Measurements from ENCODE around the gene KCTD14.

KCTD14 gene

DNA sequence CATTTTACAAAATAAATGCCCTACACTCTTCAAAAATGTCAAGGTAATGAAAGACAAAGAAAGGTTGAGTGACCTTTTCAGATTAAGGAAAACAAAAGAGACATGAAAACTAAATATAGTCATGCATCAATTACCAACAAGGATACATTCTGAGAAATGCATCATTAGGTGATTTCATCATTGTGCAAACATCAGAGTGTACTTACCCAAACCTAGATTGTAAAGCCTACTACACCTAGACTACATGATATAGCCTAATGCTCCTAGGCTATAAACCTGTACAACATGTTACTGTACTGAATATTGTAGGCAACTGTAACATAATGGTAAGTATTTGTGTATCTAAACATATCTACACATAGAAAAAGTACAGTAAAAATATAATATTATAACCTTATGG, 55.3 kb downstream of the KCTD14 start:
- Mint-ChIP-seq H3K36me3 (peaks cover 47% of the 10 kb centered on the region), H3K27ac (no peak overlapping the region), H3K9me3 (no peaks in the 10 kb centered on the region), H3K4me1 (peaks cover 7% of the 10 kb centered on the region), H3K4me3 (no peak overlapping the region), H3K27me3 (no peaks in the 10 kb centered on the region)
- ATAC-seq, result no peak

DNA sequence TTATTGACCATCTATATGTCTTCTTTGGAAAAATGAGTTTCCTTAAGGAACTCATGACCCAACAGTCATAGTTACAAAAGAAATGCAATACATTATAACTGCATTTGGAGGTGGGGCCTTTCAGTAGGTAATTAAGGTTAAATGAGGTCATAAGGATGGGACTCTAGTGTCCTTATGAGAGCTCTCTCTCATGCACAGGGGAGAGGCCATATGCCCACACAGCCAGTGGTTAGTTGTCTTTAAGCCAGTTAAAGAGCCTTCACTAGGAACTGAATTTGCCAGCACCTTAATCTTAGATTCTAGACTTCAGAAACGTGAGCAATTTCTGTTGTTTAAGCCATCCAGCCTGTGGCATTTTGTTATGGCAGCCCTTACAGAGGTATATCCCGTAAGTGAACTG, 56.0 kb downstream of the KCTD14 start:
- ATAC-seq, result no peak
- H3K4me1 Mint-ChIP-seq, result peaks cover 7% of the 10 kb centered on the region
- no peak overlapping the region for H3K27ac Mint-ChIP-seq
- peaks cover 40% of the 10 kb centered on the region for H3K36me3 Mint-ChIP-seq
- H3K4me3 Mint-ChIP-seq, result no peak overlapping the region
- no peaks in the 10 kb centered on the region for H3K9me3 Mint-ChIP-seq
- no peaks in the 10 kb centered on the region for H3K27me3 Mint-ChIP-seq

DNA sequence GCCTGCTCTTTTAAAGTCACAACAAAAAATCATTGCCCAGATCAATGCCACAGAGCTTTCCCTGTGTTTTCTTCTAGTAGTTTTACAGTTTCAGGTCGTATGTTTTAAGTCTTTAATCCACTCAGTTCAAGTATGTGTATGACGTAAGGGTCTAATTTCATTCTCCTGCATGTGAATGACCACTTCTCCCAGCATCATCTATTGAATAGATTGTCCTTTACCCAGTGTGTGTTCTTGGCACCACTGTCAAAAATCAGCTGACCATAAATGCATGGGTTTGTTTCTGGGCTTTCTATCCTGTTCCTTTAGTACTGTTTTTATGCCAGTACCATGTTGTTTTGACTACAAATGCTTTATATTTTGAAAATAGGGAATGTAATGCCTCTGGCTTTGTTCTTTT, 56.7 kb downstream of the KCTD14 start:
- Mint-ChIP-seq H3K36me3 (peaks cover 32% of the 10 kb centered on the region), H3K27ac (no peak overlapping the region), H3K4me1 (peaks cover 7% of the 10 kb centered on the region), H3K9me3 (no peaks in the 10 kb centered on the region), H3K4me3 (no peak overlapping the region), H3K27me3 (no peaks in the 10 kb centered on the region)
- ATAC-seq, result no peak
